ENCODE data around the gene ZNF268. TPM values are rescaled to one million over a fixed set of nuclear protein-coding genes. Genes with fewer than 3 reads are reported as not detected.
A peak's percentile ranks its signal among the peaks of the same experiment; 100 is the strongest.

The ZNF268 gene
- 27.8 and 37.2 TPM in 2 replicates for total RNA-seq

DNA sequence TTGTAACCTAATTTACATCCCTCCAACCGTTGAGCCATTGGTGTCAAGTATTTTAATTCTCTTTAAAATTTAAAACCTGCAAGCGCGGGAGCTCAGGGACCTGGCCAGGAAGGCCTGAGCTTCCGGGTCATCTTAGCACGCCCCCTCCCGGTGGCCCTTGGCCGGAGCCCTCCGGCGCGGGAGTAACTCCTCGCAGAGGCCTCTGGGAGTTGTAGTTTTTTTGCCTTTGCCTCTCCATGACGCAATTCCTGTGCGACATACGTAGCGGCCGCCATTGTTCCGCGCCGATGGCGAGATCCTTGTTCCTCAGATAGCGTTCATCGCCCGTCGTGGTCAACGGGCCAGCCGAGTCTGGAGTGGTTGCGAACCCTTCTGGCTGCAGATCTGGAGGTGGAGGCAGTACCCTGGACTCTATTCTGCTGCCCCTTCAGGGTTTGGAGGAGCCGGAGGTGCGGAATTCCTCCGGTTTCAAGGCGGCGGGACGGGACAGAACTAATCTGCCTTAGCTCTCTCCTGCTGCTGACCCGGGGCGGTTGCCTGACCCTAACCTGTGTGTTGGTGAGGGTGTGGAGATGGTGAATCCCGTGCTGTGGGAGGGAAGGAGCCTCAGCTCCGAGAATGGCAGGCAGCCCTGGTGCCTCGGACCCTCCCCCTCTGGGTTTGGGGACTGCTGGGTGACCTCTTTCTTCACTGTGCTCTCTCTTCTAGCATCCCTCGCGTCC, at the start of gene ZNF268:
ZNF268 (plus strand) TSS at position 258 of the 722 bp plus-strand sequence. CDS start 503 bp downstream, outside the sequence.
- peak; percentile 85 for DNase-seq (ENCODE audit: low read depth)

DNA sequence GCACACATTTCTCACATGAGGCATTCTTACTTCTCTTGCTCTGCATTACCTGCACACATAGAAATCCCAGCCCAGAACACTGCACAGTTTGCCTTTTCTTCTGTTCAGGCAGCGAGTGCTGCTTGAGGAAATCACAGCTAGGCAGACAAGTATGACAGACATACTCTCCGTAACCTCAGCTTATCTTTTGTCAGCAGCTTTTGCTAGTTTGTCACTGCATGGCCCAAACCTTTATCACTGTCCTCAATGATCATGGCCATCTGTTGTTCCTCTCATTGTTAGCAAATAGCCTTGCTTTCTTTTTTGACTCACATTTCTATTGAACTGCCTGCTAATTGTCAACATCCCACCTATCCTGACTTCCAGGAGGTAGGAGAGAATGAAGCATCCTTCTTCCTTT, 45.5 kb upstream of the ZNF268 start:
- no peak for DNase-seq (ENCODE audit: low read depth)

DNA sequence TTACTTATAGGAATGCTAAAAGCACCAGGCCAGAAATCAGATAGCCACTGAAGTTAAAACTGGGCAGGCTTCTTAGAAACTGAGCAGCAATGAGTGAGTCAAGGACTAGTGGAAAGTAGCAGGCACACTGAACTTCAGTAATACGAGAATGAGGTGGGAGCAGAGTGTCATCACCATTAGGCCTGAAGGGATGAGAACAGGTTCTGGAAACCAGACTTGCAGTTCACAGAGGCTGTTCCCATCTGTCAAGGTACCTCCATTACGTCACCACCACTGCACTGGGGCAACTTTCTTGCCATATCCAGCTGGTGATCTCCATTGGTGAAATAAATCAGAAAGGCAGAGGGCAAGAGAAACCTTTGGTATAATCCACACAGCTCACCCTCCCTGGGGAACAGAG, 35.3 kb upstream of the ZNF268 start:
- no peak for DNase-seq (ENCODE audit: low read depth)

DNA sequence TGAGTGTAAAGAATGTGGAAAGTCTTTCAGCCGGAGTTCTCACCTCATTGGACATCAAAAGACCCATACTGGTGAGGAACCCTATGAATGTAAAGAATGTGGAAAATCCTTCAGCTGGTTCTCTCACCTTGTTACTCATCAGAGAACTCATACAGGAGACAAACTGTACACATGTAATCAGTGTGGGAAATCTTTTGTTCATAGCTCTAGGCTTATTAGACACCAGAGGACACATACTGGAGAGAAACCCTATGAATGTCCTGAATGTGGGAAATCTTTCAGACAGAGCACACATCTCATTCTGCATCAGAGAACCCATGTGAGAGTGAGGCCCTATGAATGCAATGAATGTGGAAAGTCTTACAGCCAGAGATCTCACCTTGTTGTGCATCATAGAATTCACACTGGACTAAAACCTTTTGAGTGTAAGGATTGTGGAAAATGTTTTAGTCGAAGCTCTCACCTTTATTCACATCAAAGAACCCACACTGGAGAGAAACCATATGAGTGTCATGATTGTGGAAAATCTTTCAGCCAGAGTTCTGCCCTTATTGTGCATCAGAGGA, 25.1 kb upstream of the ZNF268 start:
- DNase-seq (ENCODE audit: low read depth), result peak; percentile 5

DNA sequence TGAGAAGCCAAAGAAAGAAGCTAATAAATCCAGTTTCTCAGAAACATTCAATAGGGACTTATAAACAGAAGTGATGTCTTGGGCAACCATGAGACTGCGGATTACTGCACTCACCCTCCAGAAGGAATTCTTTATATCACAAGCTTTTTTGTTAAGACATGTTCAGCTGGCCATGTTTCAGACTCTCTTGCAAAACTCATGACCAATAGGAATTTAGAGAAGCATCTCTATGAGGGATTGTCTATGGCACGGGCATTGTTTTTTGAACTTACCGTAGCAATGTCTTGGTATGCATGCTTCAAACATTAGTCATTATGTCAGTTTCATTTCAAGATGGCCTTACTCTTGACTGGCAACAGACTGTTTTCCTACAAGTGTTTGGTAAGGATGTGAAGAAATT, 15.5 kb upstream of the ZNF268 start:
- no peak for DNase-seq (ENCODE audit: low read depth)

DNA sequence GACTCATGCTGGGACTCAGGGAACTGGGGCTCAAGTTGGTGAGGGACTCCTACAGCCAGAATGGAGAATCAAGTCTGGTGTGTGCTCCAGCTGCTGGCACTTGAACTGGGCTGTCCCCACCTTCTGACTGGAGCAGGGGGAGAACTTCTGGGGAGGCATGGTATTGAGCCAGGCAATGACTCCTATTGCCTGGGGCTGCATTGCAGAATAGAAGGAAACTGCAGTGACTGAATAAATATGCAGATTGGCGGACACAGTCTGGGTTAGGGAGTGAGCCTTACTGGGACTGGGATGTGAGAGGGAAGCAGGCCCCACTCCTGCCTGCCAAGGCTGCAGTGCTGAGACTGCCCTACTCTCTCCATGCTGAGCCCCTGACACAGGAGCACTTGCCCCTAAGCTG, 8.8 kb upstream of the ZNF268 start:
- DNase-seq (ENCODE audit: low read depth), result no peak

DNA sequence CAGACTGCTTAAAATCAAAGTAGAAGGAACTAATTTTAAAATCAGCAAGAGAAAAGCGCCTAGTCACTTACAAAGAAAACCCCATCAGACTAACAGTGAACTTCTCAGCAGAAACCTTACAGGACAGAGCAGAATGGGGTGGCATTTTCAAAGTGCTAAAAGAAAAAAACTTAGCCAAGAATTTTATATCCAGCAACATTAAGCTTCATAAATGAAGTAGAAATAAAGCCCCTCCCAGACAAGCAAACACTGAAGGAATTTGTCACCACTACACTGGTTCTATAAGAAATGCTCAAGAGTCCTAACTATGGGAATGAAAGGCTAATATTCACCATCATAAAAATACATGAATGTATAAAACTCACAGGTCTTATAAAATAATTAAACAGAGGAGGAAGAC, 6.4 kb upstream of the ZNF268 start:
- DNase-seq (ENCODE audit: low read depth), result no peak

DNA sequence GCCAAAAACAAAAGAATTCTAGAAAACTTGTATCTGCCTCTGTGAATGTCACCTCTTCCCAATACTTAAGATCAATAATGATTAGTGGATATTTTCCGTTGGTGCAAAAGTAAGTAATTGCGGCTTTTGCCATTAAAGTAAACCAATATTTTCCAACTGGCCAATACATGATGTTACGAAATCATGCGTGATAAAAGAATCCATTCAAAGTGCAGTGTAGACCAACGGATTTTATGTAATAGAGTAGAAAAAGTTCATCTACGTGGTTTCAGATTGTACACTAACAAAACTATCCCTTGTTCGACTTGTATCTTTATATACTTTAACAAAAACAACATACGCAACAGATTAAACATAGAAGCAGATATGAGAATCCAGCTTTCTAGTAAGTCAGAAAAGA, 626 bp upstream of the ZNF268 start:
- DNase-seq (ENCODE audit: low read depth), result no peak

DNA sequence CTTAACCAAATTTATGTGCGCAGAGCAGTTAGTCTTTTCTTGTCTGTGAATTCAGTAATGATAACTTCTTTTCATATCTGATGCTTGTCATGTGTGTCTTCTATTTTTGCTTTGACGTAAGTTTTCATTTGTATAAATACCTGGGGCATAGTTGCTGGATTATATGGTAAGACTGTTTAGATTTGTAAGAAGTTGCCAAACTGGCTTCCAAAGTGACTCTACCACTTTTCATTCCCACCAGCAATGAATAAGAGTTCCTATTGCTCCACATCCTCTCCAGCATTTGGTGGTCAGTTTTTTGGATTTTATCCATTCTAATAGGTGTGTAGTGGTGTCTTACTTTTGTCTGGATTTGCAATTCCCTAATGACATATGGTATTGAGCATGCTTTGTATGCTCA, 8.9 kb downstream of the ZNF268 start:
- no peak for DNase-seq (ENCODE audit: low read depth)

DNA sequence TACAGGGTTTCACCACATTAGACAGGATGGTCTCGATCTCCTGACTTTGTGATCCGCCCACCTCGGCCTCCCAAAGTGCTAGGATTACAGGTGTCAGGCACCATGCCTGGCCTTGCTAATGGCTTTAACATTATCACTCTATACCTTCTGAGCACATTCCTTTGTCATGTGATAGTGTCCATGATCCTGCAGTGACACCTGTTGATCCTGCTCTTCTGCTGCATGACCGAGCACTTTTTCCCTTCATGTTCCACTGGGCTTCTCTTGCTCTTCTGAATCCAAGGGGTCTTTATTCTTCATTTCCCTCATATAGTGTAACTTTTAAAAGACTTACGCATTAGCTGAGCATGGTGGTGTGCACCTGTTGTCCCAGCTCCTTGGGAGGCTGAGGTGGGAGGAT, 11.6 kb downstream of the ZNF268 start:
- no peak for DNase-seq (ENCODE audit: low read depth)

DNA sequence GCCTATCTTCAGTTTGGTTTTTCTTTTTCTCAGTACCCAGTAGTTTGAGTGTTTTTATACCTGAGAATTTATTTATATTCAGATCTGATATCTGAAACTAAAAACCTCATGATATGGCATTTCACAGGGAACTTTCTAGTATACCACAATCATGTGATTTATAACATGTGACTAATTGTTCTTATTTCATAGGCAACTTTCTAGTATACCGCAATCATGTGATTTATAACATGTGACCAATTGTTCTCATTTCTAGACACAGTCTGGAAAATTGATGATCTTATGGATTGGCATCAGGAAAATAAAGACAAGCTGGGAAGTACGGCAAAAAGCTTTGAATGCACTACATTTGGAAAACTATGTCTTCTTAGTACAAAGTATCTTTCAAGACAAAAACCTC, 20.6 kb downstream of the ZNF268 start:
- DNase-seq (ENCODE audit: low read depth), result no peak

DNA sequence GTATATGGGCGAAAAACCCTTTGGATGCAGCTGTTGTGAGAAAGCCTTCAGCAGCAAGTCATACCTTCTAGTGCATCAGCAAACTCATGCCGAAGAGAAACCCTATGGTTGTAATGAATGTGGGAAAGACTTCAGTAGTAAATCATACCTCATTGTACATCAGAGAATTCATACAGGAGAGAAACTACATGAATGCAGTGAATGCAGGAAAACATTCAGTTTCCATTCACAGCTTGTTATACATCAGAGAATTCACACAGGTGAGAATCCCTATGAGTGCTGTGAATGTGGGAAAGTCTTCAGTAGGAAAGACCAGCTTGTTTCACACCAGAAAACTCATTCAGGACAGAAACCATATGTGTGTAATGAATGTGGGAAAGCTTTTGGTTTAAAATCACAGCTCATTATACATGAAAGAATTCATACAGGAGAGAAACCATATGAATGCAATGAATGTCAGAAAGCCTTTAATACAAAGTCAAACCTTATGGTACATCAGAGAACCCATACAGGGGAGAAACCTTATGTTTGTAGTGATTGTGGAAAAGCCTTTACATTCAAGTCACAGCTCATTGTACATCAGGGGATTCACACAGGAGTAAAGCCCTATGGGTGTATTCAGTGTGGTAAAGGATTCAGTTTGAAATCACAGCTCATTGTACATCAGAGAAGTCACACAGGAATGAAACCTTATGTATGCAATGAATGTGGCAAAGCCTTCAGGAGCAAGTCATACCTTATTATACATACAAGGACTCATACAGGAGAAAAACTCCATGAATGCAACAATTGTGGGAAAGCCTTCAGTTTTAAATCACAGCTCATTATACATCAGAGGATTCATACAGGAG, 21.4 kb downstream of the ZNF268 start:
- peak; percentile 23 for DNase-seq (ENCODE audit: low read depth)

DNA sequence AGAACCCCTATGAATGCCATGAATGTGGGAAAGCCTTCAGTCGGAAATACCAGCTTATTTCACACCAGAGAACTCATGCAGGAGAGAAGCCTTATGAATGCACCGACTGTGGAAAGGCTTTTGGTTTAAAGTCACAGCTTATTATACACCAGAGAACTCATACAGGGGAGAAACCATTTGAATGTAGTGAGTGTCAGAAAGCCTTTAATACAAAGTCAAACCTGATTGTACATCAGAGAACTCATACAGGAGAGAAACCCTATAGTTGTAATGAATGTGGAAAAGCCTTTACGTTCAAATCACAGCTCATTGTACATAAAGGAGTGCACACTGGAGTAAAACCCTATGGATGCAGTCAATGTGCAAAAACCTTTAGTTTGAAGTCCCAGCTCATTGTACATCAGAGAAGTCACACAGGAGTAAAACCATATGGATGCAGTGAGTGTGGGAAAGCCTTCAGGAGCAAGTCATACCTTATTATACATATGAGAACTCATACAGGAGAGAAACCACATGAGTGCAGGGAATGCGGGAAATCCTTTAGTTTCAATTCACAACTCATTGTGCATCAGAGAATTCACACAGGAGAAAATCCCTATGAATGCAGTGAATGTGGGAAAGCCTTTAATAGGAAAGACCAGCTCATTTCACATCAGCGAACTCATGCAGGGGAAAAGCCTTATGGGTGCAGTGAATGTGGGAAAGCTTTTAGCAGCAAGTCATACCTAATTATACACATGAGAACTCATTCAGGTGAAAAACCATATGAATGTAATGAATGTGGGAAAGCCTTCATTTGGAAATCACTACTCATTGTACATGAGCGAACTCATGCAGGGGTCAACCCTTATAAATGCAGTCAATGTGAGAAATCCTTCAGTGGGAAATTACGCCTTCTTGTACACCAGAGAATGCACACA, 22.3 kb downstream of the ZNF268 start:
- DNase-seq (ENCODE audit: low read depth), result no peak

DNA sequence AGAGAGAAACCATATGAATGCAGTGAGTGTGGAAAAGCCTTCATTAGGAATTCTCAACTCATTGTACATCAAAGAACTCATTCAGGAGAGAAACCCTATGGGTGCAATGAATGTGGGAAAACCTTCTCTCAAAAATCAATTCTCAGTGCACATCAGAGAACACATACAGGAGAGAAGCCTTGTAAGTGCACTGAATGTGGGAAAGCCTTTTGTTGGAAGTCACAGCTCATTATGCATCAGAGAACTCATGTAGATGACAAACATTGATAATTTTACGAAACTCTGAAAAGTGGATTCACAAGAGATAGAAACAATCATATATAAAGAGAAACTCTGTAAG, 22.9 kb downstream of the ZNF268 start:
- no peak for DNase-seq (ENCODE audit: low read depth)

DNA sequence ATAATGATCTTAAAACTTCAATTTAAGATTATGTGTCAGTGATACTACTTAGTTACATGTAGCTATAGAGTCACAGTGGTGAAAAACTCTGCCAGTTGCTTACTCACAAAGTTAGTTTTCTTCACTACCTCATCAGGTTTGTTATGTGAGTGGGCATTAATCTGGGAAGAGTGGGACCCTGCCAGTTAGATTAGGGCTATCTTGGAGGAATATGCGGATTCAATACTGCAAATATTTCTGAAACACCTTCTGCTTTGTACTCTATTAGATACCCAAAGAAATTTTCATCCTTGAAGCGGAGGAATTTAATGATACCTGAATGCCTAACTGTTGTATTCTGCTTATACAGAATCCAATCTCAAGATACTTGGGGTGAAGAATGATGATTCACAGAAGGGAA, 25.1 kb downstream of the ZNF268 start:
- DNase-seq (ENCODE audit: low read depth), result no peak

DNA sequence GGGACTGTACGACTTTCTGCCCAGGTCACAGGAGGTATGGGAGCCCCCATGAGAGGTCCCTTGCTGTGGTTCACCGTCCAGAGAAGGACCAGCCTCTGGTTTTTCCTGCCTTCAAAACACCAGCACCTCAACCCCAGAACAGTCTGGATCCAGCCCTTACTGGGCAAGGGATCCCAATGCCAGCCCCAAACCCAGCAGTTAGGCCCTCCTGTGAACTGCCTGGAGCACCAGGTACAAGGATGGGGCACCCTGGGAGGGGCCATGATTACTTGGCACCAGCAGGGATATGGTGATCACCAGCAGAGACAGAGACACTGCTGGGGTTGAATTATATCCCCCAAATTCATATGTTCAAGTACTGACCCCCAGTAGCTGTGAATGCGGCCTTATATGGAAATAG, 34.4 kb downstream of the ZNF268 start:
- no peak for DNase-seq (ENCODE audit: low read depth)

DNA sequence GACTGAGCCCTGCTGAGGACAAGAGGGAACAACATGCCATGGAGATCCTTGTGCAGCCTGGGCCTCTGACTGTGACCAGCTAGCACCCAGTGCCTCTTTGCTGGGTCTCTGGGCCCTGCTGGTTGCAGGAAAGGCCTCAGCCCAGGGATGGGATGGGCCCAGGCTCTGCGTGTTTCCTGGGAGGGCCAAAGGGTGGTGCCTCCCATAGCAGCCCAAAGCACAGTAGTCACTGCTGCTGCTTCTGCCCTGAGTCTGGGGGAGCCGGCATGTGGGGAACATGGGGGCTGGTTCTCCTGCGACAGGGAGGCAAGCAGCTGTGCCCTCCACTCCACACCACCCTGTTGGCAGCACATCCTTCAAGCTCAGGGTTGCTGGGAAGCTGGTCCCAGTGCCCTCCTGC, 35.9 kb downstream of the ZNF268 start:
- DNase-seq (ENCODE audit: low read depth), result no peak

DNA sequence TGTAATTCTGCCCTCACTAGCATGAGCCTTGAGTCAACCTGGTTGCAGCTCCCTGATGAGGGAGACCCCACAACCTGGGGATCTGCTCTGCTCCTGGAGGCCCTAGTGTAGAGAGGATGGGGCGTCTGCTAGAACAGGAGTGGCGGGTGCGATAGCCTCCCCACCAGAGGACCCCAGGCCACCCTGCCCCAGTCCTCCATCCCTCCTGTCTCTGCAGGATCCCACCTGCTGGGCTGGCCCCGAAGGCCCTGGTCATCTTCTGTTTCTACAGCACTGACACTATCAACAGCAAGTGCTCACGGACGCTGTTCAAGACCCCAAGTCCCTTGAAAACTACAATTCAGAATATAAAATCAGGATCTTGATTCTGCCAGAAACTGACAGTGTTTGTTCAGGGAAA, 39.2 kb downstream of the ZNF268 start:
- DNase-seq (ENCODE audit: low read depth), result no peak

DNA sequence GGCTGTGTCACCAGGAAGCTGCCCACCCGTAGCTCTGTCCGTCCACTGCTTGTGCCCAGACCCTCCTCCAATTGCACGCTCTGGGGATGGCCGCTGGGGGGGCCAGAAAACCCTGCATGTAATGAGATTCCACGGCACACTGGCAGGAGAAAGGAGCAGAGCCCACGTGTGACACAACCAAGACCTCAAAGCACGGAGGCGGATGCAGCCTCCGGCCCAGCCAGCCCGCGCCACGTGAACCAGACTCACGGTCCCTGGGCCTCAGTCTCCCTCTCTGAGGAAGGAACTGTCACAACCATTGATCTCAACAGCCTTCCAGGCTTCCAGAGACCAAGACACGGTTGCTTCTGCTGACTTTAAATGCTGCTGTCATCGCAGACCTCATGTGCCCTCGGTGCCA, 39.9 kb downstream of the ZNF268 start:
- DNase-seq (ENCODE audit: low read depth), result no peak

DNA sequence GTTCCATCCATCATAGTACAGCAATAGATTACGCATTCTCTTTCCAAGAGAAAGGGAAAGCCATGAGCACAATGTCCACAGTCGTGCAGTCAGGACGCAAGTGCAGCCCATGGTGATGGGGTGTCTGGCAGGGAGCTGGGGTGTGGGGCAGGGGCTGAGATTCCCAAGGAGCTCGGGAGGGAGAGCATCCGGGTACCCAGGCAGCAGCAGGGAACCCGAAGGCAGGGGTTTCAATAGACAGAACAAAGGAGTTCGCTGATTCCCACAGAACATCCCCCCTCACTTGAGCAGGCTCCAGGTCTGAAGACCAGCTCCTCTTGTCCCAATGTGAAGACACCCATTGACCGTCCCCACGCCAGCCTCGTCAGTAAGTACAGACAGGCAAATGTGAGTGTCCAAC, 40.9 kb downstream of the ZNF268 start:
- no peak for DNase-seq (ENCODE audit: low read depth)

DNA sequence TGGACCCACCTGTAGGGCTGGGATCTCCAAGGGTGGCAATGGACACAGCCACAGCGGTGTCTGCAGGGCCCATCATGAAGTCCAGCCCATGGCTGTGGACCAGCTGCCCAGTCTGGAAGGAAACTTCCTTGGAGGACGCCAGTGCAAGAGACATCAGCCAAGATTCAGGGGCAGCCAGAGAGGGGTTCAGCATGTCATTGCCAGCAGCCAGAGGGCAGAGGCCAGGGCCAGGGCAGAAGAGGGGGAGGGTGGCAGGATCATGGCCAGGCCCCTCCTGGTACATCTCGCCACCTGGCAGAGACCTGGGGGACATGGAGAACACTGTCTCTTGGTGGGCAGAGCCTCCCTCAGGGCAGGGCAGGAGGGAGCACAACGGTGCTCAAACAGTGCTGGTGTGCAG, 44.2 kb downstream of the ZNF268 start:
- DNase-seq (ENCODE audit: low read depth), result no peak

DNA sequence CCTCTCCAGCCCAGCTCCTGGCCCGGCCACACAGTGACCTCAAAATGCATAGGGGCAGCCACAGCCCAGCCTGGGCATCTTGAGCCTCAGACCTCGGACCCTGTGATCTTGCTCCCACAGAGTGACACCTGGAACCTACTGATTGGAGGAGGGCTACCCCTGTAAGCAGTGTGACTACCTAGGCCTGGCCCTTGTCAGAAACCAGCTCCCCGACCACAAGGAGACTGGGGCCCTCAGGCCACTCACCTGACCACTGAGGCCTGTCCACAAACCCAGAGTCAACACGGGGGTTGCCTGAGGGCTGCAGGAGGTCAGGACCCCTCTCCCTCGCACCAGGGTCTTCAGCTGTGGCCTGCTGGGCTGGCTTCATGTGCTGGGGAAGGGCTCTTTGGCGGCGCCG, 45.4 kb downstream of the ZNF268 start:
- no peak for DNase-seq (ENCODE audit: low read depth)
